WTC11 (cell line): Measurements from ENCODE around the gene EPHA1. TPM values are rescaled to one million over a fixed set of nuclear protein-coding genes. Genes with fewer than 3 reads are reported as not detected.

Experiments
- ATAC-seq: fragments of 200-7000 bp; cut with Tn5 transposase; 2 replicates; pipeline ENCODE4 v1.10.0; 2021; ENCODE audit warnings: mild to moderate bottlenecking, moderate library complexity
- CTCF ChIA-PET: fragments of 300-600 bp; sonication (Branson Sonifier 250); formaldehyde crosslinking; loops from one replicate; lab custom pipeline; 2021; ENCODE audit warnings: antibody characterized with exemption; lab: Charles Lee
- POLR2A ChIA-PET: fragments of 350-600 bp; sonication (Branson Sonifier 250); formaldehyde crosslinking; loops from one replicate; lab custom pipeline; 2021; ENCODE audit warnings: antibody characterized with exemption; lab: Charles Lee
- DNase-seq: peaks from one replicate; pipeline ENCODE4 v3.0.0; 2021; ENCODE audit warnings: low spot score
- H3K27ac Mint-ChIP-seq: 2 replicates; pipeline ENCODE4 v1.8.0; 2021; ENCODE audit warnings: mixed read lengths
- H3K27me3 Mint-ChIP-seq: 2 replicates; pipeline ENCODE4 v1.8.0; 2021; ENCODE audit warnings: low read depth, mild to moderate bottlenecking, moderate library complexity, mixed read lengths
- H3K36me3 Mint-ChIP-seq: 2 replicates; pipeline ENCODE4 v1.8.0; 2021; ENCODE audit warnings: mixed read lengths
- H3K4me1 Mint-ChIP-seq: 2 replicates; pipeline ENCODE4 v1.8.0; 2022; ENCODE audit warnings: mixed read lengths
- H3K4me3 Mint-ChIP-seq: 2 replicates; pipeline ENCODE4 v1.8.0; 2021; ENCODE audit warnings: mild to moderate bottlenecking, moderate library complexity, mixed read lengths
- H3K9me3 Mint-ChIP-seq: 2 replicates; pipeline ENCODE4 v1.8.0; 2021; ENCODE audit warnings: mixed read lengths
- CREM ChIP-seq: sonication (generic); formaldehyde crosslinking; IDR thresholded peaks from 2 replicates; pipeline ENCODE4 v1.8.1; 2022; ENCODE audit warnings: mild to moderate bottlenecking, missing genetic modification reagents, moderate library complexity
- FOXP1 ChIP-seq: sonication (generic); formaldehyde crosslinking; IDR thresholded peaks from 2 replicates; pipeline ENCODE4 v1.8.0; 2022; ENCODE audit warnings: missing genetic modification reagents, mild to moderate bottlenecking, moderate library complexity, borderline replicate concordance
- GRHL2 ChIP-seq: fragments of 250-450 bp; sonication (Bioruptor Pico); IDR thresholded peaks from 2 replicates; pipeline ENCODE4 v1.8.0; 2022; ENCODE audit warnings: mild to moderate bottlenecking, moderate library complexity; ENCODE audit not compliant: insufficient replicate concordance, severe bottlenecking
- HMGXB4 ChIP-seq: sonication (generic); formaldehyde crosslinking; IDR thresholded peaks from 2 replicates; pipeline ENCODE4 v1.8.1; 2023; ENCODE audit warnings: mild to moderate bottlenecking, moderate library complexity, missing genetic modification reagents
- JAZF1 ChIP-seq: fragments of 250-450 bp; sonication (Bioruptor Pico); IDR thresholded peaks from 2 replicates; pipeline ENCODE4 v1.9.0; 2021; ENCODE audit warnings: moderate library complexity, mild to moderate bottlenecking, inconsistent platforms
- MAX ChIP-seq: sonication (generic); formaldehyde crosslinking; IDR thresholded peaks from 2 replicates; pipeline ENCODE4 v1.8.0; 2022; ENCODE audit warnings: mild to moderate bottlenecking, missing genetic modification reagents
- NR2C2 ChIP-seq: sonication (generic); formaldehyde crosslinking; IDR thresholded peaks from 2 replicates; pipeline ENCODE4 v1.8.0; 2022; ENCODE audit warnings: mild to moderate bottlenecking, missing genetic modification reagents
- RELA ChIP-seq: sonication (generic); formaldehyde crosslinking; IDR thresholded peaks from 2 replicates; pipeline ENCODE4 v1.8.1; 2022; ENCODE audit warnings: missing genetic modification reagents, mild to moderate bottlenecking, borderline replicate concordance
- ZMAT4 ChIP-seq: fragments of 250-450 bp; sonication (Bioruptor Pico); IDR thresholded peaks from 2 replicates; pipeline ENCODE4 v1.9.0; 2021; ENCODE audit warnings: mild to moderate bottlenecking
- ZNF317 ChIP-seq: sonication (generic); formaldehyde crosslinking; IDR thresholded peaks from 2 replicates; pipeline ENCODE4 v1.8.1; 2023; ENCODE audit warnings: low read depth, mild to moderate bottlenecking, moderate library complexity, missing genetic modification reagents, borderline replicate concordance
- ZNF423 ChIP-seq: fragments of 250-450 bp; sonication (Bioruptor Pico); IDR thresholded peaks from 2 replicates; pipeline ENCODE4 v2.1.2; 2022; ENCODE audit warnings: mild to moderate bottlenecking, moderate library complexity
- ZNF532 ChIP-seq: fragments of 250-450 bp; sonication (Bioruptor Pico); IDR thresholded peaks from 2 replicates; pipeline ENCODE4 v1.9.0; 2021; ENCODE audit warnings: mild to moderate bottlenecking, borderline replicate concordance
- total RNA-seq: library from RNA; stranded (reverse); gene quantifications from 3 replicates; pipeline ENCODE4 v1.2.3, GENCODE V29; 2021
- TF ChIP-seq, protein P1 (sequence below): fragments of 250-450 bp; sonication (Bioruptor Pico); conservative IDR thresholded peaks from 2 replicates; pipeline ENCODE4 v1.9.0; 2021; ENCODE audit warnings: mild to moderate bottlenecking
- TF ChIP-seq, protein P2 (sequence below): sonication (generic); formaldehyde crosslinking; IDR thresholded peaks from 2 replicates; pipeline ENCODE4 v1.8.1; 2023; ENCODE audit warnings: mild to moderate bottlenecking, missing genetic modification reagents, moderate library complexity

The EPHA1 gene
- total RNA-seq, 1 experiment from 2014 or later: 203 TPM

DNA sequence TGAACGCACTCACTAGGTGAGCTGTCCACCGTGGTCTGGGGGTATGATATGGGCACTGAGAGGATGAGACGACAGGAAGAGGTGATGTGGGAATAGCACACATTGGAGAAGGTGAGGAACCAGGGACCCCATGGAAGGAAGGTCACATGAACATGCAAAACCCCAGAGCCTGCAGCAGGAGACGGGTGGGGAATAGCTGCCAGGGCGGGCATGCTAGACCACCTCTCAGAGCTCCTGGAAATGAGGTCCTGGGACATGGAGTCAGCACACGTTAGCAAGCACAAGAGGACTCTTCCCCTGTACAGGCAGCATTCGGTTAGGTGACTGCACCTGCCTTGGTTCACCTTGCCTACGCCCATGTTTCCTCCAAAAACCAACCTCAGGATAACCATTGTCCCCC lies 54.3 kb downstream of the EPHA1 start (continued):
- TF ChIP-seq, protein P1, sequence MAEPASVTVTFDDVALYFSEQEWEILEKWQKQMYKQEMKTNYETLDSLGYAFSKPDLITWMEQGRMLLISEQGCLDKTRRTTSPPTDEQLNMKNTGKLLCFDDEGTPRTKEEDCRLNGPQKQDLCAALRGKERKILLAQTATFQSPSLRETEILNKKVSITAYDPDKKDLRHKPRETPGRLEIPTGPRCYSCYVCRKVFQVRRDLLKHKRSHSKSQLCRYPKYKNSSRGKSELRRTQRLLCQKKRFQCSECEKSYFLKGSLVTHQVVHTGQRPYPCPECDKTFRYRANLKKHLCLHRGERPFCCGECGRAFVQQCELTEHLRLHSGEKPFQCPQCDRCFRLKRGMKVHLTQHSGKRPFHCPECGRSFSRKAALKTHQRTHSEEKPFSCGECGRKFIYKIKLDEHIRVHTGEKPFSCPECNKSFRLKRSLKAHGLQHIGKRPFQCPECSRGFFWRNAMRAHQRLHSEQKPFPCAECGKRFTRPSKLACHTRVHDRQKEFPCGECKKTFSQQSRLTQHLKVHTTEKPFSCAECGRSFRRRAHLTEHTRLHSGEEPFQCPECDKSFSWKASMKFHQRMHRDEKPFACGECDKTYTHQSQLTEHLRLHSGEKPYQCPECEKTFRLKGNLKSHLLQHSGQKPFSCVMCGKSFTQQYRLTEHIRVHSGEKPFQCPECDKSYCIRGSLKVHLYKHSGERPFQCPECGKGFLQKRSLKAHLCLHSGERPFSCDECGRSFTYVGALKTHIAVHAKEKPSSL: no peak
- TF ChIP-seq CREM (CRISPR knock-in tag): no peak
- no peak for TF ChIP-seq ZNF423 (CRISPR knock-in tag)

DNA sequence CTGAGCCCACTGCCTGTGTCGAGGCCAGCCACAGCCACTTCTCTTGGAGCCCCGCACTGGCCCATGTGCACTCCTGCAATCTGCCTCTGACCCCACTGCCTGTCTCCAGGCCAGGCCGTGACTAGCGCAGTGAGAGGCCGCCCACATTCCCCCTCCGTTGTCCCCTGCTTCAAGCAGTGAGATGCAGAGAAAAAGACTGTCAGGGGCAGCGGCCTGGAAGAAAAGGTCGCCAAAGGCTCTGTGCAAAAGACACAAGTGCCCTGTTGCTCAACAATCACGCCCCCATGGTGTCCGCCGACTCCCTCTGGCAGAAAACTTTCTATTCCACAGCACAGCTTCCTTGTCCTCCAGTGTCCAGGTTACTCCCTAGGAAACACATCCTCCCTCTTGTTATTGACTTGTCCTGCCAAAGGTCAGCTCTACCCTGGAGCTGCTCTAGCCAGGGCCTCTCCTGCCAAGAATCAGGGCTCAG lies 56.1 kb downstream of the EPHA1 start:
- ChIA-PET CTCF (interaction anchor here (1.1 kb wide), 1 partner anchor 28 kb away, joined by 4 read pairs; no protein-coding TSS in a partner anchor), POLR2A (no interaction called here)
- ATAC-seq: peak; percentile 20
- H3K4me3 Mint-ChIP-seq: no peak overlapping the region
- H3K27me3 Mint-ChIP-seq: peaks cover 2% of the 10 kb centered on the region; the same call in 1 of the 2 replicates
- H3K36me3 Mint-ChIP-seq: peaks cover 14% of the 10 kb centered on the region
- TF ChIP-seq, protein P2, sequence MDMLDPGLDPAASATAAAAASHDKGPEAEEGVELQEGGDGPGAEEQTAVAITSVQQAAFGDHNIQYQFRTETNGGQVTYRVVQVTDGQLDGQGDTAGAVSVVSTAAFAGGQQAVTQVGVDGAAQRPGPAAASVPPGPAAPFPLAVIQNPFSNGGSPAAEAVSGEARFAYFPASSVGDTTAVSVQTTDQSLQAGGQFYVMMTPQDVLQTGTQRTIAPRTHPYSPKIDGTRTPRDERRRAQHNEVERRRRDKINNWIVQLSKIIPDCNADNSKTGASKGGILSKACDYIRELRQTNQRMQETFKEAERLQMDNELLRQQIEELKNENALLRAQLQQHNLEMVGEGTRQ (CRISPR knock-in tag): no peak
- no peak for TF ChIP-seq FOXP1 (CRISPR knock-in tag)
- TF ChIP-seq MAX (CRISPR knock-in tag): no peak
- no peak for TF ChIP-seq ZNF317
- no peak for TF ChIP-seq RELA (CRISPR knock-in tag)
- no peak for TF ChIP-seq ZMAT4
- no peak for TF ChIP-seq HMGXB4 (CRISPR knock-in tag)
- no peak for TF ChIP-seq JAZF1 (CRISPR knock-in tag)
- TF ChIP-seq ZNF532 (CRISPR knock-in tag): no peak
- TF ChIP-seq NR2C2 (CRISPR knock-in tag): no peak
- TF ChIP-seq GRHL2 (CRISPR knock-in tag): no peak
- H3K4me1 Mint-ChIP-seq: peaks cover 20% of the 10 kb centered on the region
- no peak for DNase-seq
- H3K9me3 Mint-ChIP-seq: no peaks in the 10 kb centered on the region
- H3K27ac Mint-ChIP-seq: no peak overlapping the region
